HG03575 (cell line): ENCODE measurements around the gene CACTIN.
"Not testable (repeated sequence)": the region's sequence is repeated elsewhere in the genome, so short reads cannot be mapped to it uniquely, and the experiment has no call there.

ENCODE experiments used
- ATAC-seq: cut with Tn5 transposase; IDR thresholded peaks from one replicate; pipeline ENCODE4 v1.9.1; 2021; ENCODE audit not compliant: unreplicated experiment, insufficient number of reproducible peaks, low FRiP score; ENCODE audit errors: extremely low read depth

CACTIN gene

DNA sequence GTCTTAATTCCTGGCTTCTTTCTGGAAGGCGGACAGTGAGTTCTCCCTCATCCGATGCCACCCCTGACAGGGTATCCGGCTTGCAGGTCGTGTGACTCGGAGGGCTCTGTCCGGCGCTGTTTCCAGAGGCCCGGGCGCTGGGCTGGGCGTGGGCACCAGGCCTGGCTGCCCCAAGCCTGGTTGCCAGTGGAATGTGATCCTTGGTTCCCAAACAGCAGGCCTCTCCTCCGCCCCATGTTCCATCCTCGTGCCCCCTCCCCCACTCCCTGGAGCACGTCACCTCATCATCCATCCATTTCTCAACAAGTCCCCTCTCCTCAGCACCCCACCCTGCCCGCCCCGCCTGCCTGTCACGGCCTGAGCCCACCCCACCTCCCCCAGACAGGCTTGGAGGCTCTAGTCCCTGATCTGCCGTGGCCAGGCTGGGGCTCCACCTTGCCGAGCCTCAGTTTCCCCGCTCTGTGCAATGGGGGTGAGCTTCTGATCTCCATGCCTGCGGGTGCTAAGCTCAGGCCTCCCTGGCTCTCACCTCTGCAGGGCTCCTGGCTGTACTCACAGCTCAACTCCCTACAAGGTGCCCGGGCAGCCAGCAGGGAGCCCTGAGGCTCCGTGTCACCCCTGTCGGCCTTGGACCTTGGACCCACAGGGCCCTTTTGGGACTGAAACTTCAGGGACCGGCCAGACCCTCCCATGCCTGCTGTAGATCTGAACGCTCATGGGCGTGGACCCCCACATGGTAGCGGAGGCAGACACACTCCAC, 22.2 kb downstream of the CACTIN start:
- no peak for ATAC-seq

DNA sequence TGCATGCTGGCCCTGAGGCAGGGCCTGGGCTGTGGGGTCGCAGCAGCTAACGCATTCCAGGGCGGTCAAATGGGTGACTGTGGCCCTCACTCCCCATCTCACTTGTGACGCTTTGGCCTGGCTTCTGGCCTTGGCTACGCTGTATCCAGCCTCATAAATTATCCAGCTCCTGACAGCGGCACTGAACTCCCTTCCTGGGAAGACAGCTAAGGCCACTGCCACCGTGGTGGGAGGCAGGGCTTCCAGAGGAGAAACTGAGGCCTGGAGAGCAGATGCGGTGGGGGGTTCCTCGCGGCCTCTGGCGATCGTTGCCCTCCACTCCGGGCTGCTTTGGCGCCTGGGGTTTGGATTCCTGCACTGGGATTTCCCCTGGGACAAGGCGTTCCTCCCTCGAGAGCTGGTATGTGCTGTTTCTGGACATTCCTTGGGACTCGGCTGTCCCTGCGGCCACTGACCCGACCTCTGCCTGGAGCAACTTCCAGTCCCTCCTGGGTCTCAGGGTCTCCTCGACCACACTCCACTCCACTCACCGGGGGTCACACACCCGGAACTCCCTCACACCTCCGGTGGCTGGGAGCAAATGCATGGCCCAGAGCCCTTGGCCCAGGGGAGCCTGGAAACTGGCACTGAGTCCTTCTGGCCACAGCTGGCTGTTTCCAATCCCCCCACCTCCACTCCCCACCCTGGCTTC, 23.3 kb downstream of the CACTIN start:
- ATAC-seq = no peak

DNA sequence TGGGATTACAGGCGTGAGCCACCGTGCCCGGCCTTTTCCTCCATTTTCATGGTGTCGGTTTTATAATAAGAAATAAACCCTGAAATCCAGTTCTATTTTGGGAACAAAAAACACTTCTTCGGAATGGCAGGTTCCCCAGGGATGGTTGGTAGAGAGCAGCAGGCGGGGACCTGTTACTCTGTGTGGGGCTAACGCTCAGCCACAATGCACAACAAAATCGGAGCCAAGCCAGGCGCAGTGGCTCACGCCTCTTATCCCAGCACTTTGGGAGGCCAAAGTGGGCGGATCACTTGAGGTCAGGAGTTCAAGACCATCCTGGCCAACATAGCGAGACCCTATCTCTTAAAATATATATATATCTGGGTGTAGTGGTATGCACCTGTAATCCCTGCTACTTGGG, 25.6 kb downstream of the CACTIN start:
- no peak for ATAC-seq

DNA sequence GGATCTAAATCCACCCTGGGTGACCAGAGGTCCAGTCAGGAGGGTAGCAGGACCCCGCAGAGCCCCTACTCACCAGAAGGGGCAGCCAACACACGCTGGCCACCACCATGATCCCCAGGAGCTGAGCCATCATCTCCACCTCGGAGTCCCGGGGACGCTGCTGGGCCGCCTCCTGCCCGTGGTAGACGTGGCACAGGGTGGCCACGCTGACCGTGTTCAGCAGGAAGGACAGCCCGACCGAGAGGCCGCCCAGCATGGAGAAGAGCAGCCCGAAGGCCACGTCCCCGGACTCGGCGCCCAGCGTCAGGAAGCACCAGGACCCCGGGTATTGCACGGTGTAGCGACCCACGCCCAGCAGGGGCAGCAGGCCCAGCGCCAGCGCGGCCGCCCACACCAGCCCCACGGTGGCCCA, 26.8 kb downstream of the CACTIN start:
- ATAC-seq = no peak

DNA sequence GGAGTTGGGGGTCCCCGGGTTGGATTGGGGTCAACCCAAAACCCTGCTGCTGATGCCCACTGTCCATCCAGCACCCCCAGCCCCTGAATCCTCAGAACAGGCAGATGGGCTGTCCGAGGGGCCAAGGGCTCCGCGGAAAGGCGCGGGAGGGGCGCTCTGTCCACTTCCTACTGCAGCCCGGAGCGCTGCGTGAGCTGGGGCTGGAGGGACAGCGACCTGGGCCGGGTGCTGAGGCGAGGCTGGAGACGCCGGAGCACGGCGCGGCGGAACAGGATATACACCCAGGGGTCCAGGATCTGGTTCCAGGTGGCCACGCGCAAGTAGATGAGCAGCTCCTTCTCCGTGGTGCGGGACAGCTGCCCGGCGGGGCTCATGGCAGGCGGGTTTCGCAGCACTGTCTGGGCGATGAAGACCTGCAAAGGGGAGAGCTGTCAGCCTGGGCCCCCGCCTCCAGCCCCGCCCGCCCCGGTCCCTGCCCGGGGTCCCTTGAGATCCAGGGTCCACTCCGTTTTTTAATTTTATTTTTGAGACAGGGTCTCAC, 31.0 kb downstream of the CACTIN start:
- no peak for ATAC-seq

DNA sequence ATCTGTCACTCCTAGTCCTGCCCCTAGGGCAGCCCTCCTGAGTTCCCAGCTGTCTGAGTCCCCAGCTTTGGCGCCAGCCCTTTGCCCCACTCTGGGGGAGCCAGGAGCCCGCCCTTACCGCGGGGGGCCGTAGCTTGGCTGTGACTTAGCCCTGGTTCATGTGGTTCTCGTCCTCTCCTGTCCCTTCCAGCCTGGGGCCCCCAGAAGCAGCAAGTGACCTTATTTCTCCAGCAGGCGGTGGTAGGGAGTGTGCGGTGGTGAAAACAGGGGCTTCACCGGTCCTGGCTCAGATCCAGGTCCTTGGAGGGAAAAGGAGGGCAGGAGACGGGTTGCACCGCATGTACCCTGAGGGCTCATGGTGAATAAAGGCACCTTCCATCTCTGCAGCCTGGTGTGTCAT, 33.4 kb downstream of the CACTIN start:
- no peak for ATAC-seq

DNA sequence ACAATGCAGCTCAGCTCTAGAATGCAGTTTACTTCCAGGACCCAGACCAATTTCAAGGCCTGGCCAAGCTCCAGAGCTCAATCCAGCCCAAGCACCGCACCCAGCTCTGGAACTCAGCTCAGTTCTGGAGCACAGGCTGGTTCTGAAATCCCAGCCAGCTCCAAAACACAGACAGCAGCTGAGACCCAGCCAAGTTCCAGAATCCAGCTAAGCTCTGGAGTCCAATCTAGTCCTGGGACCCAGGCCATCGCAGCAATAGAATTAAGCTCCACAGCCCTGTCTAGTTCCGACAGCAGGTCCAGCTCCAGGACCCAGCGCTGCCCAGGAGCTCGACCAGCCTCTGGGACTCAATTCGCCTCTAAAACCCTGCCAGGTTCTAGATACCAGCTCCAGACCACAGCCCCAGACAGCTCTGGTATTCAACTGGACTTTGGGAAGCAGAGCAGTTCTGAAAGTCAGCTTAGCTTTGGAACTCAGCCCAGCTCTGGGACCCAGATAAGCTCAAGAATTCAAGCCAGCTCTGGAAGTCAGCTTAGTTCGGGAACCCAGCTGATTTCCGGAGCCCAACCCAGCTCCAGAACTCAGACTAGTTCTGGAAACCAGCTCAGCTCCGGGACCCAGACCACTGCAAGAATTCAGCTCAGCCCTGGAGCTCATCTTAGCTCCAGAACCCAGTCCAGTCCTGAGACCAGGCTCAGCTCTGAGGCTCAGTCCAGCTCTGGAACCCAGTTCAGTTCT, 34.5 kb downstream of the CACTIN start:
- no peak for ATAC-seq

DNA sequence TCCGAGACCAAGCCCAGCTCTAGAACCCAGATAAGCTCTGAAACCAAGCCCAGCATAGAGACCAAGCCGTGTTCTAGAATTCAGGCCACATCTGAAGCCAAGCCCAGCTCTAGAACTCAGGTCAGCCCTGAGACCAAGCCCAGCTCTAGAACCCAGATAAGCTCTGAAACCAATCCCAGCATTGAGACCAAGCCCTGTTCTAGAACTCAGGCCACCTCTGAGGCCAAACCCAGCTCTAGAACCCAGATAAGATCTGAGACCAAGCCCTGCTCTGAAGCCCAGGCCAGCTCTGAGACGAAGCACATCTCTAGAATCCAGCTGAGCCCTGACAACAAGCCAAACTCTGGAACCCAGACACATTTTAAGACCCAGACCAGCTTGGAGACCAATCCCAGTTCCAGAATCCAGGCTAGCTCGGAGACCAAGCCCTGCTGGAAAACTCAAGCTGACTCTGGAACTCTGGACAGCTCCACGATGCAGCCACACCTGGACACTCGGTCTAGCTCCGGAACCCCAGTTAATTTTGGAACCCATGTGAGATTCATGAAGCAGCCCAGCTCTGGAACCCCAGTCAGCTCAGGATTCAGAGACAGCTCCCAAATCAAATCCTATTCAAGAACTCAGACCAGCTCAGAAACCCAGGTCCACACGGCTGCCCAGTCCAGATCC, 35.5 kb downstream of the CACTIN start:
- no peak for ATAC-seq

DNA sequence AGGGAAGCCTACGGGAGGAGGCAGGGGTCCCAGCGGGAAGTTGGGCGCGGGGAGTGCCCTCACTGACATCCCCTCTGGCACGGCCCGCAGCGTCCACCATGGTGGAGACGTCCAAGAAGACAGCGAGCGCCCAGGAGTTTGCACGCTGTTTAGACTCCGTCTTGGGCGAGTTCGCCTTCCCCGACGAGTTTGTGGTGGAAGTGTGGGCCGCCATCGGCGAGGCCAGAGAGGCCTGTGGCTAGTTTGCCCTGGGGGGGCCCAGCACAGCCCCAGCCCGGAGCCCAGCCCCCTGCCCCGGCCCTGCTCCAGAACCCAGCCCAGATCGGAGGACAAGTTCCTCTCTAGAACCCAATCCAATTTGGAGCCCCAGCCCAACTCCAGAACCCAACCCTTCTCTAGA, 36.6 kb downstream of the CACTIN start:
- no peak for ATAC-seq

DNA sequence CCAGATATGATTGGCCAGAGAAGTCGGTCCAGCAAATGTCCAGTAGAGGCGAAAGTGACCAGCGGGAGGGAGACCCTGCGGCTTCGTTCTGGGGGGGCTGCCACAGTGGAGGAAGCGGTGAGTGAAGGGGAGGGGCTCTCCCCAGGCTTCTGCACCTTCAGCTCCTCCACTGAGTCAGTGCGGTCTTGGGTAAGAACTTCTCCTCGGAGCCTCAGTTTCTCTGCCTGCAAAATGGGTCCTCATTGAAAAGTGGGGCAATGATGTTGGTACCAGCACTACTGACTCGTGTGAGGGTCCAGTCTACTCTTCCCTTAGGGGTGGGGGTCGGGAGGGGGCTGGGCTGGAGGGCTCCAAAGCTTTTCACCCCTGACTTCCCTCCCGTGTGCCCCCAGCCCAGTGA, 37.2 kb downstream of the CACTIN start:
- ATAC-seq = no peak

DNA sequence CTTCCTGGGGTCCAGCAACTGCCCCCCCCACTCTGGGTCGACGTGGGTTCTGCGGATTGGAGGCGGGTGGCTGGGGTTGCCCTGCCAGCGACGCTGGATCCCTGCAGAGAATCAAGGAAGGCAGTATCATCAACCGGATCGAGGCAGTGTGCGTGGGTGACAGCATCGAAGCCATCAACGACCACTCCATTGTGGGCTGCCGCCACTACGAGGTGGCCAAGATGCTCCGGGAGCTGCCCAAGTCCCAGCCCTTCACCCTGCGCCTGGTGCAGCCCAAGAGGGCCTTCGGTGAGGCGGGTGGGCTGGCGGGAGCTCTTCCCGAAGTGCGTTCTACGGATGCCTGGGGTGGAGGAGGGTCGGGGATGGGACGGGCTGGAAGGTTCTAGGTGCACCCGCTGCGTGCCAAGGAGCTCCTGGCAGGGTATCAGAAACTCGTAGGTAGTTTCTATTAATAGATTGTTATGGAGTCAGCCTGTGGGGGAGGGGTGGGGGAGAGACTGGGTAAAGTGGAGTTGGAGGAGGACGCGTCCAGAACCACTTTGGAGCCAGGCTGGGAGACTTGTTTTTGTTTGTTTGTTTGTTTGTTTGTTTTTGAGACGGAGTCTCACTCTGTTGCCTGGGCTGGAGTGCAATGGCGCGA, 39.8 kb downstream of the CACTIN start:
- ATAC-seq = no peak

DNA sequence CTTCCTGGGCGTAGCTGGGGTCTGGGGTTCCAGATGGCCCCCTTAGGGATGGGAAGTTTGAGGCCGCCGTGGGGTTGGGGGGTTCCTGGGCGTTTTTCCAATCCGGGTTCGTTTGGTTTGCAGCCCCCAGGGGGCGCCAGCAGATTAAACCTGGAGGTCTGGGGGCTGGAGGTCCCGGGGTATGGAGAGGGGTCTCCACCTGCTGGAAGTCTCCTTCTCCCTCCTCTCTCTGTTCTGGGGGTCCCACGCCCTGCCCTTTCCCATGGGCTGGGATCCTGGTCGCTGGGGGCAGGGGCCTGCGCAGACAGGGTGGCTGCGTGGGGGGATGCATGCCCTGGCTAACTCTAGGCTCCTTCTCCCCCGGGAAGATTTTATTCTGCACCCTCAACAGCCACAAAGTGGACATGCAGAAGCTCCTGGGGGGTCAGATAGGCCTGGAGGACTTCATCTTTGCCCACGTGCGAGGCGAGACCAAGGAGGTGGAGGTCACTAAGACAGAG, 40.4 kb downstream of the CACTIN start:
- no peak for ATAC-seq

DNA sequence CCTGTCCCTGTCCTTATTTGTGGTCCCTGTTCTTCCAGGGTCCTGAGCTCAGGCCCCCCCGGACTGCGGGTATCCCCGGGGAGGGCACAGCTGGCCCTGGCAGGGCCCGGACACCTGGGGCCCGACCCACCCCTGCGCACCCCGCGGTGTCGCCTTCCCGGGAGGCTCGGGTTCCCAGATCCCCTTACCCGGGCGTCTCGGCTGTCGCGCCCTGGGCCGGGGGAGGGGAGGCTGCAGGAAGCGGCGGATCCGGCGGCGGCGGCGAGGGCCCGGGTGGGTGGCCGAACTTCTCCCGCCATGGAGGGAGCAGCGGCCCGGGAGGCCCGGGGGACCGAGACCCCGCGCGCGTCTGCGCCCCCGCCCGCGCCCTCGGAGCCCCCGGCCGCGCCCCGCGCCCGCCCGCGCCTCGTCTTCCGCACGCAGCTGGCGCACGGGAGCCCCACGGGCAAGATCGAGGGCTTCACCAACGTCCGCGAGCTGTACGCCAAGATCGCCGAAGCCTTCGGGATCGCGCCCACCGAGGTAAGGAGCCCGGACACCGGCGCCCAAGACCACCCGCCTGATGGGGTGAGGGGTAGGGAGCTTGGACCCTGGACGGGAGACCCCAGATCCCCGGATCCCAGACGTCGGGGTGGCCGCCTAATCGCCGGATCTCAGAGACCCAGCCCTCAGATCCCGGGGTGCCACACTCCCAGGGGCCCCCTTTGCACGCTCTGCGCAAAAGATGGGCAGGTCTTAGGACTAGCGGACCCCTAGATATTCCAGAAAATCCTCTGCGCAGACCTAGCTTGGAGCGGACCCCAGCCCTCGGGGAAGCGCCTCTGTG, 41.1 kb downstream of the CACTIN start, which contains the start of gene GIPC3:
Gene GIPC3 (plus strand): TSS at position 178 of the 826 bp plus-strand sequence. CDS start 120 bp downstream, at position 298.
- ATAC-seq = no peak

DNA sequence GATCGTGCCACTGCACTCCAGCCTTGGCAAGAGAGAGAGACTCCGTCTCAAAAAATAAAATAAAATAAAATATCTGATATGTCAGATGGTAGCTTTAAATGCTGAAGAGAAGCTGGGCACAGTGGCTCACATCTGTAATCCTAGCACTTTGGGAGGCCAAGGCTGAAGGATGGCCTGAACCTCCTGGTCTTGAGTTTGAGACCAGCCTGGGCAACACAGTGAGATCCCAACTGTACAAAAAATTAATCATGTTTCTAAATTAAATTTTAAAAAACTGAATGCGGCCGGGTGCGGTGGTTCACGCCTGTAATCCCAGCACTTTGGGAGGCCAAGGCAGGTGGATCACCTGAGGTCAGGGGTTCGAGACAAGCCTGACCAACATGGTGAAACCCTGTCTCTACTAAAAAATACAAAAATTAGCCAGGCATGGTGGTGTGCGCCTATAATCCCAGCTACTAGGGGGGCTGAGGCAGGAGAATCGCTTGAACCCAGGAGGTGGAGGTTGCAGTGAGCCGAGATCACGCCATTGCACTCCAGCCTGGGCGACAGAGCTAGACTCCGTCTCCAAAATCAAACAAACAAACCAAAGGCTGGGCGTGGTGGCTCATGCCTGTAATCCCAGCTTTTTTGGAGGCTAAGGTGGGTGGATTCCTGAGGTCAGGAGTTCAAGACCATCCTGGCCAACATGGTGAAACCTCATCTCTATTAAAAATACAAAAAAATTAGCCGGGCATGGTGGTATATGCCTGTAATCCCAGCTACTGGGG, 42.4 kb downstream of the CACTIN start:
- not testable (repeated sequence) for ATAC-seq

DNA sequence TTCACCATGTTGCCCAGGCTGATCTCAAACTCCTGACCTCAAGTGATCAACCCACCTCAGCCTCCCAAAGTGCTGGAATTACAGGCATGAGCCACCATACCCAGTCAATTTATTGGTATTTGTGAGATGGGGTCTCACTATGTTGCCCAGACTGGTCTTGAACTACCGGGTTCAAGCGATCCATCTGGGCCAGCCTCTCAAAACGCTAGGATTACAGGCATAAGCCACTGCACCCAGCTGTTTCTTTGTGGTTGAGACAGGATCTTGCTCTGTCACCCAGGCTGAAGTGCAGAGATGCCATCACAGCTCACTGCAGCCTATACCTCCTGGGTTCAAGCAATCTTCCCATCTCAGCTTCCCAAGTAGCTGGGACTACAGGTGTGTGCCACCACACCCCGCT, 44.8 kb downstream of the CACTIN start:
- not testable (repeated sequence) for ATAC-seq

DNA sequence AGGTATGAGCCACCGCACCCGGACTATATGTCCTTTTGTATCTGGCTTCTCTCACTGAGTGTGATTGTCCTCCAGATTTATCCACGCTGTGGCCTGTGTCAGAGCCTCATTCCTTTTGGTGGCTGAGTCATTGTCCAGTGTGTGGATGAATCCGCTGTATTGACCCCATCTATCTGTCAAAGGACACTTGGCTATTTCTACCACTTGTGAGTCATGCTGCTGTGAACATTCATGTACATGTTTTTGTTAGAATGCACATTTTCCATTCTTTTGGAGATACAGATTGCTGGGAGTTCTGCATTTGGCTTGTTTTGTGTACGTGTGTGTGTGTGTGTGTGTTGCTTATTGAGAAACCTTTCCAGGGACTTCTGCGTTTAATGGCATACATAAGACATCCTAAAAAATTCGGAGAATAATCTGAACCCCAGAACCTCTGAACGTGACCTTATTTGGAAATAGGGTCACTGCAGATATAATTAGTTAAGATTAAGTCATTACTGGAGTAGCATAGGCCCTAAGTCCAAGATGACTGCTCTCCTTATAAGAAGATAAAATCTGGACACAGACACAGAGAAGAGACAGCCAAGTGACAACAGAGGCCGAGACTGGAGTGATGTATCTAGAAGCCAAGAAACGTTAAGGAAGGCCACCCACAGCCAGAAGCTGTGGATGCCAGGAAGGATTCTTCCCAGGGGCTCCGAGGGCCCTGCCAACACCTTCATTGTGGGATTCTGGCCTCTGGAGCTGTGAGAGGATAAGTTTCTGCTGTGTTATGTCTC, 46.2 kb downstream of the CACTIN start:
- no peak for ATAC-seq
